ENCODE data around the gene ZACN.

ZACN gene

GRCh38 chr17:76124582-76125390, 45.8 kb downstream of the ZACN start:
- CTCF ChIA-PET: interaction anchor here (1.2 to 13.3 kb wide), 10 partner anchors 9 to 157 kb away, joined by 3 to 292 read pairs (median 6); no protein-coding TSS in a partner anchor
- no peak for DNase-seq (ENCODE audit: low read depth, low spot score)
- POLR2A ChIA-PET: no interaction called here
- no peak overlapping the region for H3K4me3 ChIP-seq (ENCODE audit: low read depth, low read length)
- TF ChIP-seq CTCF (IDR thresholded peaks at IDR 0.05; ENCODE audit: insufficient read depth, low read length, missing control alignments): peak; percentile 23

GRCh38 chr17:76125391-76125675, 46.4 kb downstream of the ZACN start:
- no peak for TF ChIP-seq CTCF (IDR thresholded peaks at IDR 0.05; ENCODE audit: insufficient read depth, low read length, missing control alignments)
- ChIA-PET CTCF (interaction anchor here (1.0 to 13.3 kb wide), 13 partner anchors 8 to 174 kb away, joined by 3 to 292 read pairs (median 5); partner anchors contain the start of gene EXOC7), POLR2A (no interaction called here)
- H3K4me3 ChIP-seq (ENCODE audit: low read depth, low read length): no peak overlapping the region
- no peak for DNase-seq (ENCODE audit: low read depth, low spot score)

- TF ChIP-seq CTCF (IDR thresholded peaks at IDR 0.05; ENCODE audit: insufficient read depth, low read length, missing control alignments): no peak
- ChIA-PET POLR2A (no interaction called here), CTCF (interaction anchor here (0.8 to 13.3 kb wide), 17 partner anchors 10 to 177 kb away, joined by 3 to 292 read pairs (median 5); partner anchors contain the start of gene EXOC7)
- no peak overlapping the region for H3K4me3 ChIP-seq (ENCODE audit: low read depth, low read length)
- DNase-seq (ENCODE audit: low read depth, low spot score): no peak
These were observed 46.9 kb downstream of the ZACN start for GRCh38 chr17:76125922-76126321.

- TF ChIP-seq CTCF (IDR thresholded peaks at IDR 0.05; ENCODE audit: insufficient read depth, low read length, missing control alignments): no peak
- no peak for DNase-seq (ENCODE audit: low read depth, low spot score)
- CTCF ChIA-PET: interaction anchor here (0.6 to 2.1 kb wide), 5 partner anchors 9 to 168 kb away, joined by 3 to 6 read pairs (median 3); no protein-coding TSS in a partner anchor
- H3K4me3 ChIP-seq (ENCODE audit: low read depth, low read length): no peak overlapping the region
- POLR2A ChIA-PET: no interaction called here
These were observed 51.5 kb downstream of the ZACN start for GRCh38 chr17:76130473-76130872.

GRCh38 chr17:76131051-76131691, 52.2 kb downstream of the ZACN start:
- no peak for DNase-seq (ENCODE audit: low read depth, low spot score)
- no peak overlapping the region for H3K4me3 ChIP-seq (ENCODE audit: low read depth, low read length)
- ChIA-PET POLR2A (no interaction called here), CTCF (interaction anchor here (1.0 to 2.1 kb wide), 4 partner anchors 10 to 51 kb away, joined by 3 to 6 read pairs (median 4); no protein-coding TSS in a partner anchor)
- TF ChIP-seq CTCF (IDR thresholded peaks at IDR 0.05; ENCODE audit: insufficient read depth, low read length, missing control alignments): no peak
